Measurements from ENCODE around the gene CCDC137.

DNA sequence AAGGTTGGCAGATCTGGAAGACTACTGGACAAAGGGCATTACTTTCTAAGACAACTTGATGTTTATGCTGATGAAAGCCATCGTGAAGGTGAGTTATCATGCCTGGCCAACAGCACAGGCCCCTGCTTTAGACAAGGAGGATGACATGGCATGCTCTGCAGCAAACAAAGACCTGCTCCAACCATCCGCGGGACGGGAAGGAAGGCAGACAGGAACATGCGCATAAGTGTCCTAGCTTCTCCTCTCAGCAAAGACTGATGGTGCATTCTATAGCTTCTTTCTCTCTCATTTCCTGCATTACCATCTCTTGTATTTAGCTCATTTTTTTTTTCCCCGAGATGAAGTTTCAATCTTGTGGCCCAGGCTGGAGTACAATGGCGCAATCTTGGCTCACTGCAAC lies 35.1 kb upstream of the CCDC137 start:
- TF ChIP-seq, protein P1, sequence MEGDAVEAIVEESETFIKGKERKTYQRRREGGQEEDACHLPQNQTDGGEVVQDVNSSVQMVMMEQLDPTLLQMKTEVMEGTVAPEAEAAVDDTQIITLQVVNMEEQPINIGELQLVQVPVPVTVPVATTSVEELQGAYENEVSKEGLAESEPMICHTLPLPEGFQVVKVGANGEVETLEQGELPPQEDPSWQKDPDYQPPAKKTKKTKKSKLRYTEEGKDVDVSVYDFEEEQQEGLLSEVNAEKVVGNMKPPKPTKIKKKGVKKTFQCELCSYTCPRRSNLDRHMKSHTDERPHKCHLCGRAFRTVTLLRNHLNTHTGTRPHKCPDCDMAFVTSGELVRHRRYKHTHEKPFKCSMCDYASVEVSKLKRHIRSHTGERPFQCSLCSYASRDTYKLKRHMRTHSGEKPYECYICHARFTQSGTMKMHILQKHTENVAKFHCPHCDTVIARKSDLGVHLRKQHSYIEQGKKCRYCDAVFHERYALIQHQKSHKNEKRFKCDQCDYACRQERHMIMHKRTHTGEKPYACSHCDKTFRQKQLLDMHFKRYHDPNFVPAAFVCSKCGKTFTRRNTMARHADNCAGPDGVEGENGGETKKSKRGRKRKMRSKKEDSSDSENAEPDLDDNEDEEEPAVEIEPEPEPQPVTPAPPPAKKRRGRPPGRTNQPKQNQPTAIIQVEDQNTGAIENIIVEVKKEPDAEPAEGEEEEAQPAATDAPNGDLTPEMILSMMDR (conservative IDR thresholded peaks at IDR 0.05; ENCODE audit: low read length) = no peak
- no peak for TF ChIP-seq EZH2phosphoT487 (IDR thresholded peaks at IDR 0.05; ENCODE audit: borderline replicate concordance, low read depth, low read length)

Measured in OCI-LY7 (cell line).